SU-DHL-6 (cell line): ENCODE results near the gene CELA1.
"Not testable (repeated sequence)": the region's sequence is repeated elsewhere in the genome, so short reads cannot be mapped to it uniquely, and the experiment has no call there.

ENCODE experiments used
- H2AFZ ChIP-seq: fragments of 200-600 bp; sonication (generic); 2 replicates; pipeline ENCODE4 v1.6.1; 2014; ENCODE audit warnings: low read depth, mild to moderate bottlenecking, moderate library complexity, mixed read lengths, antibody characterized with exemption, low read length; ENCODE audit not compliant: severe bottlenecking
- H3F3A ChIP-seq: fragments of 200-600 bp; shearing (Covaris generic); 2 replicates; pipeline ENCODE4 v1.6.0; 2016; ENCODE audit warnings: antibody characterized with exemption, mild to moderate bottlenecking; ENCODE audit not compliant: insufficient read depth
- H3K27ac ChIP-seq: fragments of 200-600 bp; sonication (generic); 2 replicates; pipeline ENCODE4 v1.5.1; 2016; ENCODE audit warnings: low read depth, mild to moderate bottlenecking, low read length, moderate library complexity, mixed read lengths
- H3K27me3 ChIP-seq: fragments of 200-600 bp; sonication (generic), shearing (Covaris generic); 2 replicates; pipeline ENCODE4 v1.6.0; 2014; ENCODE audit warnings: mild to moderate bottlenecking, low read length
- H3K36me3 ChIP-seq: fragments of 200-600 bp; sonication (generic); 2 replicates; pipeline ENCODE4 v1.6.1; 2014; ENCODE audit warnings: mild to moderate bottlenecking, low read length, mixed read lengths
- H3K4me2 ChIP-seq: fragments of 300-600, 200-600 bp; shearing (Covaris generic), sonication (generic); 2 replicates; pipeline ENCODE4 v1.6.0; 2014; ENCODE audit warnings: low read length, low read depth, mild to moderate bottlenecking; ENCODE audit not compliant: poor library complexity, severe bottlenecking
- H3K4me3 ChIP-seq: fragments of 200-600 bp; sonication (generic); 2 replicates; pipeline ENCODE4 v1.5.1; 2014; ENCODE audit warnings: antibody characterized with exemption, low read length, mild to moderate bottlenecking, mixed read lengths; ENCODE audit not compliant: insufficient read depth, poor library complexity, severe bottlenecking
- H3K79me2 ChIP-seq: fragments of 200-600 bp; sonication (generic); 2 replicates; pipeline ENCODE4 v1.6.1; 2014; ENCODE audit warnings: mild to moderate bottlenecking, low read length, moderate library complexity; ENCODE audit not compliant: insufficient read depth
- H3K9ac ChIP-seq: fragments of 200-600 bp; sonication (generic); 2 replicates; pipeline ENCODE4 v1.7.0; 2014; ENCODE audit warnings: mild to moderate bottlenecking, low read length
- H3K9me2 ChIP-seq: fragments of 200-600 bp; sonication (generic); replicated peaks from 2 replicates; pipeline ENCODE4 v1.6.1; 2014; ENCODE audit warnings: low read length; ENCODE audit not compliant: insufficient read depth
- H3K9me3 ChIP-seq: fragments of 200-600 bp; sonication (generic); 2 replicates; pipeline ENCODE4 v1.6.1; 2014; ENCODE audit warnings: low read length, mixed read lengths; ENCODE audit not compliant: insufficient read depth
- H4K20me1 ChIP-seq: fragments of 200-600 bp; sonication (generic); 2 replicates; pipeline ENCODE4 v1.6.1; 2014; ENCODE audit warnings: low read depth, mild to moderate bottlenecking, antibody characterized with exemption, low read length, moderate library complexity, mixed read lengths
- EZH2phosphoT487 ChIP-seq: fragments of 200-600 bp; sonication (generic), shearing (Covaris generic); conservative IDR thresholded peaks from 2 replicates; pipeline ENCODE4 v1.6.1; 2018; ENCODE audit warnings: mild to moderate bottlenecking, antibody characterized with exemption, low read length, moderate library complexity, mixed read lengths
- TF ChIP-seq, protein P1 (sequence below): fragments of 200-600 bp; sonication (generic); IDR thresholded peaks from one replicate; pipeline ENCODE4 v1.5.1; 2017; ENCODE audit warnings: antibody characterized with exemption, mild to moderate bottlenecking, low read length, moderate library complexity; ENCODE audit not compliant: insufficient read depth, poor library complexity, severe bottlenecking

The CELA1 gene

DNA sequence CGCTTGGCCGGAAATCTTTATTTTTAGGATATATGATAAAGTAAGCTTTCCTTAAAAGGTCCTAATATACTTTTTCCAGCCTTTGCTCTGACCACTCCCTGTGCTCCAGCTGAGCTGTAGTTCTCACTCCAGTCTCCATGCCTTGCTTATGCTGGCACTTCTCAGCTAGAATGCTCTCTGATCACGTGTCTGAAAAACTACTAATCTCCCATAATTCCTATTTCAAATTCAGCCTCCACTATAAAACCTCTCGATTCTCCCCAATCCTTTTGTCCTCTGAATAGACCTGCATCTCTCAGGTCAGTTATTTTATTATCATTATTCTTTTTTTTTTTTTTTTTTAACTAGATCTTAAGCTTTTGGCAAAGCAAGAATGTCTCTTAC lies 26.2 kb downstream of the CELA1 start:
- Histone ChIP-seq H3K27ac (no peak overlapping the region), H3F3A (no peaks in the 10 kb centered on the region), H3K79me2 (no peaks in the 10 kb centered on the region), H3K4me3 (no peak overlapping the region), H4K20me1 (no peaks in the 10 kb centered on the region), H3K36me3 (no peaks in the 10 kb centered on the region), H2AFZ (no peak overlapping the region), H3K9me2 (no peaks in the 10 kb centered on the region), H3K4me2 (no peak overlapping the region), H3K9me3 (no peaks in the 10 kb centered on the region), H3K27me3 (no peaks in the 10 kb centered on the region; the same call in 1 of the 2 replicates), H3K9ac (no peak overlapping the region)
- TF ChIP-seq EZH2phosphoT487: no peak
- TF ChIP-seq, protein P1, sequence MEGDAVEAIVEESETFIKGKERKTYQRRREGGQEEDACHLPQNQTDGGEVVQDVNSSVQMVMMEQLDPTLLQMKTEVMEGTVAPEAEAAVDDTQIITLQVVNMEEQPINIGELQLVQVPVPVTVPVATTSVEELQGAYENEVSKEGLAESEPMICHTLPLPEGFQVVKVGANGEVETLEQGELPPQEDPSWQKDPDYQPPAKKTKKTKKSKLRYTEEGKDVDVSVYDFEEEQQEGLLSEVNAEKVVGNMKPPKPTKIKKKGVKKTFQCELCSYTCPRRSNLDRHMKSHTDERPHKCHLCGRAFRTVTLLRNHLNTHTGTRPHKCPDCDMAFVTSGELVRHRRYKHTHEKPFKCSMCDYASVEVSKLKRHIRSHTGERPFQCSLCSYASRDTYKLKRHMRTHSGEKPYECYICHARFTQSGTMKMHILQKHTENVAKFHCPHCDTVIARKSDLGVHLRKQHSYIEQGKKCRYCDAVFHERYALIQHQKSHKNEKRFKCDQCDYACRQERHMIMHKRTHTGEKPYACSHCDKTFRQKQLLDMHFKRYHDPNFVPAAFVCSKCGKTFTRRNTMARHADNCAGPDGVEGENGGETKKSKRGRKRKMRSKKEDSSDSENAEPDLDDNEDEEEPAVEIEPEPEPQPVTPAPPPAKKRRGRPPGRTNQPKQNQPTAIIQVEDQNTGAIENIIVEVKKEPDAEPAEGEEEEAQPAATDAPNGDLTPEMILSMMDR: no peak

DNA sequence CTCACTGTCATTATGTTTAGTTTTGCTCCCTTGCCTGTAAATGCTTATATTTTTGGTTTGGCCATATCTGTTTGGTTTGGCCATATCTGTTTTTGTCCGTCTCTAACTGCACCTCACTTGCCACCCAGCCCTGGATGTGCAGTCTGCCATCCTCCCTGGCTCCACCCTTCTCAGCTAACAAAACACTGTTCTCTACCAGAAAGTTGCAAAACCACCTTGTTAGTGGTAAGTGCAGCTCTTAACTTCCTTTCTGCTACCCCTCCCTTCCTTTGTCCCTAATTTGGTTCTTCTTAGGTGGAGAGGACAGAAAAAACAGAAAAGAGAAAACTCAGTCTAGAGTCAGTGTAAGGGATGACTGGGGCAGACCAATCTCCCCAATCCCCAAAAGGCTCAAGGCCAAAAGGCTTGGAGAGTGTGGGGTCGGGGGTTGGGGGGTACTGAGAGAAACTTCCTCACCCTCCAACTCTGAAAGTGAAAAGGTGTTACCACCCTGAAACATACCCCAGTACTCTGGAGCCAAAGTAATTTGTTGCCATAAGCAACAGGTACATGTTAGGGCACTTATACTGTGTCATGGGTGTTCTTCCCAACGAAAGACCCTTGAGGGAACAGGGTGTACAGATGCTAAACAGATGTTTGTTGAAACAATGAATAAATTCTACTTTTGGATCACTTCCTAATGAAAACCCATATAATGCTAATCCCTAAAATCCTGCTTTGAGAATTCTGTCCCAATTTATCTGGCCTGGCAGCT lies 27.5 kb downstream of the CELA1 start:
- Histone ChIP-seq H3K4me2 (no peak overlapping the region), H3K27me3 (no peaks in the 10 kb centered on the region), H3K9me2 (no peaks in the 10 kb centered on the region), H3K9me3 (no peaks in the 10 kb centered on the region), H3K79me2 (no peaks in the 10 kb centered on the region), H3K27ac (no peak overlapping the region), H2AFZ (no peak overlapping the region), H3K4me3 (no peak overlapping the region), H3F3A (no peaks in the 10 kb centered on the region), H4K20me1 (no peaks in the 10 kb centered on the region), H3K36me3 (no peaks in the 10 kb centered on the region), H3K9ac (no peak overlapping the region)
- no peak for TF ChIP-seq EZH2phosphoT487
- TF ChIP-seq, protein P1: no peak

DNA sequence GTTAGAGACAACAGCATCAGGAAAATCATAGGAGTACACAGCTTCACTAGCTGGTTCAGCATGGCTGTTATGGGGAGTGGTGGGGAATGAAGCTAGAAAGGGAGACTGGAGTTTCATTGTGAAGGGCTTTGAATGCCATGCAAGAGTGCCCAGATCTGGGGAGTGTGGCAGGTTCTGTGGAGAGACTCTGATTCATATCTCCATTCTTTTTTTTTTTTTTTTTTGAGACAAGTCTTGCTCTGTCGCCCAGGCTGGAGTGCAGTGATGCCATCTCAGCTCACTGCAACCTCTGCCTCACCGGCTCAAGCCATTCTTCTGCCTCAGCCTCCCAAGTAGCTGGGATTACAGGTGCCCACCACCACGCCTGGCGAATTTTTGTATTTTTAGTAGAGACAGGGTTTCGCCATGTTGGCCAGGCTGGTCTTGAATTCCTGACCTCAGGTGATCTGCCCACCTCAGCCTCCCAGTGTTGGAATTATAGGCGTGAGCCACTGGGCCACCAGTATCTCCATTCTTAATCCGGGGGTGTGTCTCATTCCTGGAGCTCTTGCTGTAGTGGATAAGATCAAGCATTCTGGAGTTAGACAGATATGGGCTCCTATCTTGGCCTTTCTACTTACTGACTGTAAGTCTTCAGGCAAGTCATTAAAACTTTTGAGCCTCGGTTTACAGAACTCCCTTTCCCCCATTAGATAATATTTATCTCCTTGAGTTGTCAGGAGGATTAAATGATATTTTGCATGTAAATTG lies 28.2 kb downstream of the CELA1 start:
- H3K27ac ChIP-seq: not testable (repeated sequence)

DNA sequence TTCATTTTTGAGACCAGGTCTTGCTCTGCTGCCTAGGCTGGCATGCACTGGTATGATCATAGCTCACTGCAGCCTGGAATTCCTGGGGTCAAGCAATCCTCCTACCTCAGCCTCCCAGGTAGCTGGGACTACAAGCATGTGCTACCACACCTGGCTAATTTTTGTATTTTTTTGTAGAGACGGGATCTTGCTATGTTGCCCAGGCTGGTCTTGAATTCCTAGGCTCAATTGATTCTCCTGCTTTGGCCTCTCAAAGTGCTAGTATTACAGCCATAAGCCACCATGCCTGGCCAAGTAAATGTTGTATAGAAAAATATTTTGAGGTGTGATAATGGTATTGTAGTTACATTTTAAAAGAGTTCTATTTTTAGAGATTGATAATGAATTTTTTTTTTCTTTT lies 35.1 kb downstream of the CELA1 start:
- Histone ChIP-seq H3K27me3 (no peaks in the 10 kb centered on the region), H3K9me2 (no peaks in the 10 kb centered on the region), H3K9me3 (no peaks in the 10 kb centered on the region), H3F3A (no peaks in the 10 kb centered on the region), H3K4me3 (no peak overlapping the region), H3K79me2 (no peaks in the 10 kb centered on the region), H4K20me1 (no peaks in the 10 kb centered on the region), H3K9ac (no peak overlapping the region), H2AFZ (no peak overlapping the region), H3K36me3 (no peaks in the 10 kb centered on the region), H3K27ac (no peak overlapping the region), H3K4me2 (no peak overlapping the region)
- TF ChIP-seq EZH2phosphoT487: no peak
- TF ChIP-seq, protein P1: no peak

More for the DNA sequence above, 28.2 kb downstream of the CELA1 start:
- H3K9ac ChIP-seq, H3K9me3 ChIP-seq, H3K79me2 ChIP-seq, H4K20me1 ChIP-seq, H3K4me2 ChIP-seq, H3K9me2 ChIP-seq, H3K27me3 ChIP-seq, H3K36me3 ChIP-seq, H3F3A ChIP-seq, H3K4me3 ChIP-seq, H2AFZ ChIP-seq: not testable (repeated sequence)
